CD4-positive, alpha-beta T cell (primary cell): ENCODE results near the gene C17orf67. TPM values are rescaled to one million over a fixed set of nuclear protein-coding genes. Genes with fewer than 3 reads are reported as not detected.

ENCODE experiments used
- ATAC-seq: fragments of 200-7000 bp; cut with Tn5 transposase; one replicate; pipeline ENCODE4 v1.10.0; 2022; ENCODE audit warnings: mild to moderate bottlenecking; ENCODE audit not compliant: poor library complexity
- CTCF ChIA-PET: fragments of 350-600 bp; sonication (Branson Sonifier 250); formaldehyde crosslinking; loops from one replicate; lab custom pipeline; 2021; ENCODE audit warnings: antibody characterized with exemption, inconsistent platforms; lab: Charles Lee
- POLR2A ChIA-PET: fragments of 350-600 bp; sonication (Branson Sonifier 250); formaldehyde crosslinking; loops from one replicate; lab custom pipeline; 2021; ENCODE audit warnings: antibody characterized with exemption, inconsistent platforms; lab: Charles Lee
- DNase-seq, 14 experiments: peaks; one replicate each; pipeline ENCODE4 v3.0.0-alpha.2; 2013 to 2020; ENCODE audit warnings: mixed read lengths in 2 of 14
- H3K27ac ChIP-seq, 2 donors: one replicate each; pipeline versions ENCODE4 v1.5.1 to v1.7.0; 2013; ENCODE audit warnings: low read length in 2 of 2, low read depth in 1 of 2, mild to moderate bottlenecking in 1 of 2
- H3K27me3 ChIP-seq, 2 experiments: 1 replicate in 1 of 2; 2 replicates in 1 of 2; pipeline versions ENCODE4 v1.6.1 to v1.7.0; 2013; ENCODE audit warnings: low read length in 2 of 2, control low read depth in 1 of 2, mild to moderate bottlenecking in 1 of 2, moderate library complexity in 1 of 2; ENCODE audit not compliant: insufficient read depth in 2 of 2, control insufficient read depth in 1 of 2
- H3K36me3 ChIP-seq: one replicate; pipeline ENCODE4 v1.6.1; 2013; ENCODE audit warnings: low read length, control low read depth; ENCODE audit not compliant: insufficient read depth
- H3K4me1 ChIP-seq: one replicate; pipeline ENCODE4 v1.6.1; 2013; ENCODE audit warnings: low read length, control low read depth; ENCODE audit not compliant: insufficient read depth
- H3K4me3 ChIP-seq: one replicate; pipeline ENCODE4 v1.5.1; 2013; ENCODE audit warnings: mild to moderate bottlenecking, low read length, moderate library complexity
- H3K9me3 ChIP-seq, 2 experiments: 1 replicate in 1 of 2; 2 replicates in 1 of 2; pipeline versions ENCODE4 v1.6.1 to v1.7.0; 2013; ENCODE audit warnings: low read length in 2 of 2, mild to moderate bottlenecking in 2 of 2, control low read depth in 1 of 2, moderate library complexity in 1 of 2; ENCODE audit not compliant: control insufficient read depth in 1 of 2, insufficient read depth in 1 of 2
- H3K27ac Mint-ChIP-seq: one replicate; pipeline ENCODE4 v1.8.0; 2020; ENCODE audit warnings: mixed read lengths
- H3K27me3 Mint-ChIP-seq: one replicate; pipeline ENCODE4 v1.8.0; 2021; ENCODE audit warnings: mixed read lengths
- H3K36me3 Mint-ChIP-seq: one replicate; pipeline ENCODE4 v1.8.0; 2021; ENCODE audit warnings: low read depth, mixed read lengths
- H3K4me1 Mint-ChIP-seq: one replicate; pipeline ENCODE4 v1.8.0; 2021; ENCODE audit warnings: low read depth, mixed read lengths
- H3K4me3 Mint-ChIP-seq: one replicate; pipeline ENCODE4 v1.8.0; 2020; ENCODE audit warnings: mild to moderate bottlenecking, mixed read lengths
- H3K9me3 Mint-ChIP-seq: one replicate; pipeline ENCODE4 v1.8.0; 2020; ENCODE audit warnings: mixed read lengths
- intact Hi-C, 2 experiments: fragments of 100-400 bp; cut with DNase I in 1 of 2; cut with micrococcal nuclease in 1 of 2; formaldehyde crosslinking; loops; one replicate each; pipeline versions ENCODE4 v1.15.1 to v1.9.0; 2023 to 2025; cut with DNase I, micrococcal nuclease
- total RNA-seq, 174 experiments: library from RNA in 2 of 174; stranded (reverse) in 2 of 174; gene quantifications; one replicate each; pipeline ENCODE4 v1.2.3 and lab custom pipeline; 2021 to 2026
- TF ChIP-seq, protein P1 (sequence below): fragments of 200-600 bp; IDR thresholded peaks from one replicate; pipeline ENCODE4 v1.8.0; 2022; ENCODE audit warnings: antibody characterized with exemption, mild to moderate bottlenecking

C17orf67 gene
- total RNA-seq, 2 experiments from 2014 or later = 4.3 to 4.8 TPM

- TF ChIP-seq, protein P1, sequence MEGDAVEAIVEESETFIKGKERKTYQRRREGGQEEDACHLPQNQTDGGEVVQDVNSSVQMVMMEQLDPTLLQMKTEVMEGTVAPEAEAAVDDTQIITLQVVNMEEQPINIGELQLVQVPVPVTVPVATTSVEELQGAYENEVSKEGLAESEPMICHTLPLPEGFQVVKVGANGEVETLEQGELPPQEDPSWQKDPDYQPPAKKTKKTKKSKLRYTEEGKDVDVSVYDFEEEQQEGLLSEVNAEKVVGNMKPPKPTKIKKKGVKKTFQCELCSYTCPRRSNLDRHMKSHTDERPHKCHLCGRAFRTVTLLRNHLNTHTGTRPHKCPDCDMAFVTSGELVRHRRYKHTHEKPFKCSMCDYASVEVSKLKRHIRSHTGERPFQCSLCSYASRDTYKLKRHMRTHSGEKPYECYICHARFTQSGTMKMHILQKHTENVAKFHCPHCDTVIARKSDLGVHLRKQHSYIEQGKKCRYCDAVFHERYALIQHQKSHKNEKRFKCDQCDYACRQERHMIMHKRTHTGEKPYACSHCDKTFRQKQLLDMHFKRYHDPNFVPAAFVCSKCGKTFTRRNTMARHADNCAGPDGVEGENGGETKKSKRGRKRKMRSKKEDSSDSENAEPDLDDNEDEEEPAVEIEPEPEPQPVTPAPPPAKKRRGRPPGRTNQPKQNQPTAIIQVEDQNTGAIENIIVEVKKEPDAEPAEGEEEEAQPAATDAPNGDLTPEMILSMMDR = no peak
- H3K9me3 Mint-ChIP-seq = no peaks in the 10 kb centered on the region
- ATAC-seq = no peak
- no peak overlapping the region for H3K4me3 ChIP-seq
- no peaks in the 10 kb centered on the region for H3K4me1 Mint-ChIP-seq
- no peaks in the 10 kb centered on the region for H3K27me3 Mint-ChIP-seq
- H3K27ac ChIP-seq = no peak overlapping the region
- H3K27ac Mint-ChIP-seq = no peak overlapping the region
- no peak for DNase-seq
- H3K9me3 ChIP-seq = no peaks in the 10 kb centered on the region
- H3K4me3 Mint-ChIP-seq = no peak overlapping the region
- no peaks in the 10 kb centered on the region for H3K36me3 ChIP-seq
- no peaks in the 10 kb centered on the region for H3K27me3 ChIP-seq
- CTCF ChIA-PET = no interaction called here
- peaks cover 34% of the 10 kb centered on the region for H3K36me3 Mint-ChIP-seq
- intact Hi-C loops = no loop called here
- POLR2A ChIA-PET = no interaction called here
- H3K4me1 ChIP-seq = no peaks in the 10 kb centered on the region
Observed at GRCh38 chr17:56798916-56799315, 34.8 kb downstream of the C17orf67 start.

GRCh38 chr17:56796536-56796935 lies 37.2 kb downstream of the C17orf67 start:
- Mint-ChIP-seq H3K27me3 (no peaks in the 10 kb centered on the region), H3K27ac (no peak overlapping the region), H3K9me3 (no peaks in the 10 kb centered on the region), H3K36me3 (peaks cover 44% of the 10 kb centered on the region), H3K4me1 (no peaks in the 10 kb centered on the region), H3K4me3 (no peak overlapping the region)
- Histone ChIP-seq H3K4me3 (no peak overlapping the region), H3K36me3 (no peaks in the 10 kb centered on the region), H3K4me1 (no peaks in the 10 kb centered on the region), H3K9me3 (no peaks in the 10 kb centered on the region), H3K27me3 (no peaks in the 10 kb centered on the region), H3K27ac (no peak overlapping the region)
- DNase-seq (no peak), ATAC-seq (no peak)
- POLR2A ChIA-PET = no interaction called here
- intact Hi-C loops = no loop called here
- CTCF ChIA-PET = no interaction called here
- TF ChIP-seq, protein P1 = no peak

- TF ChIP-seq, protein P1 = no peak
- no peaks in the 10 kb centered on the region for H3K27me3 ChIP-seq
- no peaks in the 10 kb centered on the region for H3K4me1 ChIP-seq
- H3K4me3 Mint-ChIP-seq = no peak overlapping the region
- no peak overlapping the region for H3K27ac Mint-ChIP-seq
- H3K27me3 Mint-ChIP-seq = no peaks in the 10 kb centered on the region
- H3K4me3 ChIP-seq = no peak overlapping the region
- no peaks in the 10 kb centered on the region for H3K9me3 Mint-ChIP-seq
- peaks cover 39% of the 10 kb centered on the region for H3K36me3 Mint-ChIP-seq
- ChIA-PET POLR2A (interaction anchor here (0.6 kb wide), 1 partner anchor 879 kb away, joined by 3 read pairs; no protein-coding TSS in a partner anchor), CTCF (interaction anchor here (1.2 to 1.4 kb wide), 2 partner anchors 15 to 23 kb away, joined by 3 to 4 read pairs; no protein-coding TSS in a partner anchor)
- H3K36me3 ChIP-seq = no peaks in the 10 kb centered on the region
- H3K4me1 Mint-ChIP-seq = no peaks in the 10 kb centered on the region
- intact Hi-C loops = no loop called here
- ATAC-seq = no peak
- DNase-seq = no peak
- H3K9me3 ChIP-seq = no peaks in the 10 kb centered on the region
- H3K27ac ChIP-seq = no peak overlapping the region
Observed at GRCh38 chr17:56795221-56795865, 38.4 kb downstream of the C17orf67 start.
